Activated T-helper 17 cell treated with anti-CD3 and anti-CD28 coated beads, Interleukin-2, amount 50 U/mL, for 72 hours (primary cell): ENCODE measurements around the gene ORMDL1. TPM values are rescaled to one million over a fixed set of nuclear protein-coding genes. Genes with fewer than 3 reads are reported as not detected.
A peak's percentile ranks its signal among the peaks of the same experiment; 100 is the strongest.
"Not testable (repeated sequence)": the region's sequence is repeated elsewhere in the genome, so short reads cannot be mapped to it uniquely, and the experiment has no call there.

Experiments
- ATAC-seq: fragments of 150-1000 bp; cut with Tn5 transposase; replicated peaks from 2 replicates; pipeline ENCODE4 v1.10.0; 2021; ENCODE audit warnings: mild to moderate bottlenecking, moderate library complexity
- H3K27ac Mint-ChIP-seq: one replicate; pipeline ENCODE4 v1.8.0; 2022; ENCODE audit warnings: mixed read lengths
- H3K27me3 Mint-ChIP-seq: one replicate; pipeline ENCODE4 v1.8.0; 2022; ENCODE audit warnings: mixed read lengths
- H3K36me3 Mint-ChIP-seq: one replicate; pipeline ENCODE4 v1.8.0; 2022; ENCODE audit warnings: low read depth, mild to moderate bottlenecking, mixed read lengths
- H3K4me1 Mint-ChIP-seq: one replicate; pipeline ENCODE4 v1.8.0; 2022; ENCODE audit warnings: mixed read lengths
- H3K4me3 Mint-ChIP-seq: one replicate; pipeline ENCODE4 v1.8.0; 2022; ENCODE audit warnings: mild to moderate bottlenecking, mixed read lengths
- H3K9me3 Mint-ChIP-seq: one replicate; pipeline ENCODE4 v1.8.0; 2022; ENCODE audit warnings: mixed read lengths
- total RNA-seq, 2 donors: library from RNA; stranded (reverse); gene quantifications; one replicate each; pipeline ENCODE4 v1.2.3, GENCODE V29; 2022

The ORMDL1 gene
- total RNA-seq, 2 donors from 2014 or later = 69.4 to 84.4 TPM

GRCh38 chr2:189798312-189799029, 14.3 kb upstream of the ORMDL1 start:
- peaks cover 81% of the 10 kb centered on the region for H3K36me3 Mint-ChIP-seq
- no peaks in the 10 kb centered on the region for H3K9me3 Mint-ChIP-seq
- no peak overlapping the region for H3K4me3 Mint-ChIP-seq
- peak; percentile 46 for ATAC-seq
- H3K27me3 Mint-ChIP-seq = no peaks in the 10 kb centered on the region
- peaks cover 4% of the 10 kb centered on the region for H3K4me1 Mint-ChIP-seq
- no peak overlapping the region for H3K27ac Mint-ChIP-seq

GRCh38 chr2:189797902-189798301, 13.8 kb upstream of the ORMDL1 start:
- Mint-ChIP-seq H3K4me1 (peaks cover 4% of the 10 kb centered on the region), H3K27ac (no peak overlapping the region), H3K36me3 (peaks cover 85% of the 10 kb centered on the region), H3K4me3 (no peak overlapping the region), H3K27me3 (no peaks in the 10 kb centered on the region), H3K9me3 (no peaks in the 10 kb centered on the region)
- no peak for ATAC-seq

DNA sequence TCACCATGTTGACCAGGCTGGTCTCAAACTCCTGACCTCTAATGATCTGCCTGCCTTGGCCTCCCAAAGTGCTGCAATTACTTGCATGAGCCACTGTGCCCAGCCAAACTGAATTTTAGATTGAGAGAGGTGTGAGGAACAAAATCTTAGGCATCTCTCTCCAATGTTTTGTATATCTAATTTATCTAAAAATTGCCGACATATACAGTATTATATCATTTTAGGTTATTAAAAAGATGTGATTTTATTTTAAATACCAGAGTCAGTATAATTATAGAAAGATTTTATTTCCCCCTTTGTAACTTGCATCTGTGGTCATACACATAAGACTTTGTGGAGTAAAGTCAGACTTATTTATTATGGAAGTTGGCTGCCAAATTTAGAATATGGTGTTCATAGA, 10.2 kb upstream of the ORMDL1 start:
- Mint-ChIP-seq H3K4me1 (no peaks in the 10 kb centered on the region), H3K27me3 (no peaks in the 10 kb centered on the region), H3K36me3 (peaks cover 97% of the 10 kb centered on the region), H3K4me3 (no peak overlapping the region), H3K27ac (no peak overlapping the region), H3K9me3 (no peaks in the 10 kb centered on the region)
- ATAC-seq = no peak

GRCh38 chr2:189791338-189792042, 7.4 kb upstream of the ORMDL1 start:
- Mint-ChIP-seq H3K4me3 (peak overlapping the region; percentile 72), H3K4me1 (peaks cover 6% of the 10 kb centered on the region)

DNA sequence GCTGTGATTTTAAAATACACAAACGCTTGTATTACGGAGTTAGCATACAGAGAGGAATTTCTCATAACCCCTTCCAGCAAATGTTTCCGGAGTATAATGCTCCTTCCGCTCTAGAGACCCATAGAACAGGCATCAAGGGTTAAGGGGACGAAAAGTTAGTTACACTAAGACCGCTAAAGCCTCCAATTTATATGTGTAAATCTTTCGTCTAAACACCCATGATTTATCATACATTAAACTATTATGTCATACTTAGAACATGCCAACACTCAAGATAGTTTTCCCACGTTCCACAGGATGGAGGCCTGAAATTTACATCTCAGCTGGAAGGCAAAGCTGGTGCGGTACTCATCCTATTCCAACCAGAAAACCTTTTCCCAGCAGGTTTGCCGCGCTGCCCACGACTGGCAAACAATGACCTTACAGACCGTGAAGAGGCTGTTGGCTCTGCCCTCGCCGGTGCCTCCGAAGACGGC, 650 bp downstream of the ORMDL1 start:
- peaks cover 76% of the 10 kb centered on the region for H3K36me3 Mint-ChIP-seq
- no peak for ATAC-seq
- peaks cover 42% of the 10 kb centered on the region for H3K4me1 Mint-ChIP-seq
- H3K9me3 Mint-ChIP-seq = no peaks in the 10 kb centered on the region
- no peaks in the 10 kb centered on the region for H3K27me3 Mint-ChIP-seq
- peak overlapping the region; percentile 81 for H3K4me3 Mint-ChIP-seq
- H3K27ac Mint-ChIP-seq = peak overlapping the region; percentile 94

More at GRCh38 chr2:189791338-189792042, 7.4 kb upstream of the ORMDL1 start:
- no peaks in the 10 kb centered on the region for H3K27me3 Mint-ChIP-seq
- ATAC-seq = peak; percentile 72
- peak overlapping the region; percentile 58 for H3K27ac Mint-ChIP-seq
- H3K36me3 Mint-ChIP-seq = peaks cover 88% of the 10 kb centered on the region
- H3K9me3 Mint-ChIP-seq = no peaks in the 10 kb centered on the region

- H3K27ac Mint-ChIP-seq = peak overlapping the region; percentile 94
- no peaks in the 10 kb centered on the region for H3K9me3 Mint-ChIP-seq
- peak overlapping the region; percentile 81 for H3K4me3 Mint-ChIP-seq
- ATAC-seq = no peak
- peaks cover 41% of the 10 kb centered on the region for H3K4me1 Mint-ChIP-seq
- no peaks in the 10 kb centered on the region for H3K27me3 Mint-ChIP-seq
- H3K36me3 Mint-ChIP-seq = peaks cover 79% of the 10 kb centered on the region
Measured at GRCh38 chr2:189782221-189782671, 1.9 kb downstream of the ORMDL1 start.

DNA sequence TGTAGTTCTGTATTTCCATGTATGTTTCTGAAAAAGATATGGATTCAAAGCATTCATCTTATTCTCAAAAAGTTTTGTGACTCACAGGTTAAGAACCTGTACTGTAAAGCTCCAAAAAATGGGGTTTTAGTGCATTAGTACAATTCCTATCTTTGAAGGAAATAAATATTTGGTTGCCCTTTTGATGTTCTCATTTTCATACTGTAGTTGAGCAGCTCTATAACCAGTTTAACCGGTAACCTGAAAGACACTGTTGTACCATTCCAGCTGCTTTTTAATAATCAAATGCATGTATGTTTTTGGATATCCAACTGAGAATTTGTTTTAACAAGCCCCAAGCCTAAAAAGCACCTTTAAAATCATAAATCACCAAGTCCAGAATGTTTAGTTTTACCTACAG, 11.9 kb downstream of the ORMDL1 start:
- Mint-ChIP-seq H3K9me3 (no peaks in the 10 kb centered on the region), H3K27me3 (no peaks in the 10 kb centered on the region), H3K27ac (peak overlapping the region; percentile 44), H3K4me3 (no peak overlapping the region), H3K36me3 (peaks cover 89% of the 10 kb centered on the region), H3K4me1 (no peaks in the 10 kb centered on the region)
- no peak for ATAC-seq

DNA sequence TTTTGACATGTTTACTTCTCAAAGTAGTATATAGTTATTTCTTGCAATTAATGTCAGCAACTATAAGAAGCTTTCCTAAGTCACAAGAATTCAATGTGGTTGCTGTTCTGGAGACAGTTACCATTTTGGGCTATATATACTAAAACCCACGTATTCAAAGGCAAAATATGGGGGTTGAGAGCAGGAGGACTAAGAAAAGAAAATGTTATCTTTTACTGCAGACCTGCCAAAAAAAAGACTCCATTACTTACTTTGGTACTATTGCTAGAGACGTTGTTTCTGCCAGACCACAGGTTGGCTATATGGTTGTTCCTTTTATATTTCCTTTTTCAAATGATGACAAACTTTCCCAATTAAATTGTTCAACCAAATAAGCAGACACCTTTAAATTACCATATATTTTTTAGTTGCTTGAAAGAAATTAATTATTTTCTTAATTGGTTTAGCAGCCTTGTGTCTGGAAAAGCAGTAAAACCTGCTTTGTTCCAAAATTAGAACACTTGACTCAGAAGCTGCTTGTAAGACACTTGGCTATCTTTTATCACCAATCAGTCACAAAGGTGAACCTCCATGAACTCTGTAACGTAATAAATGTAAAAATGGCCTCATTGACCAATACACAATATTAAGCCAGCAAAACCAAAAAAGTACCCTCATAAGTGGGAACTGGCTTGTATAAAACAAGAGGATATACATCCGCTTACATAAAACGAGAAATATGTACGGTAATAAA, 13.4 kb downstream of the ORMDL1 start:
- no peak overlapping the region for H3K4me3 Mint-ChIP-seq
- no peaks in the 10 kb centered on the region for H3K9me3 Mint-ChIP-seq
- H3K27ac Mint-ChIP-seq = no peak overlapping the region
- H3K4me1 Mint-ChIP-seq = no peaks in the 10 kb centered on the region
- ATAC-seq = no peak
- H3K27me3 Mint-ChIP-seq = no peaks in the 10 kb centered on the region
- peaks cover 83% of the 10 kb centered on the region for H3K36me3 Mint-ChIP-seq

- Mint-ChIP-seq H3K9me3 (no peaks in the 10 kb centered on the region), H3K27ac (peak overlapping the region; percentile 98), H3K4me1 (no peaks in the 10 kb centered on the region), H3K4me3 (peak overlapping the region; percentile 99), H3K36me3 (peaks cover 20% of the 10 kb centered on the region), H3K27me3 (no peaks in the 10 kb centered on the region)
- no peak for ATAC-seq
Measured at GRCh38 chr2:189763908-189764661, 20.1 kb downstream of the ORMDL1 start.

DNA sequence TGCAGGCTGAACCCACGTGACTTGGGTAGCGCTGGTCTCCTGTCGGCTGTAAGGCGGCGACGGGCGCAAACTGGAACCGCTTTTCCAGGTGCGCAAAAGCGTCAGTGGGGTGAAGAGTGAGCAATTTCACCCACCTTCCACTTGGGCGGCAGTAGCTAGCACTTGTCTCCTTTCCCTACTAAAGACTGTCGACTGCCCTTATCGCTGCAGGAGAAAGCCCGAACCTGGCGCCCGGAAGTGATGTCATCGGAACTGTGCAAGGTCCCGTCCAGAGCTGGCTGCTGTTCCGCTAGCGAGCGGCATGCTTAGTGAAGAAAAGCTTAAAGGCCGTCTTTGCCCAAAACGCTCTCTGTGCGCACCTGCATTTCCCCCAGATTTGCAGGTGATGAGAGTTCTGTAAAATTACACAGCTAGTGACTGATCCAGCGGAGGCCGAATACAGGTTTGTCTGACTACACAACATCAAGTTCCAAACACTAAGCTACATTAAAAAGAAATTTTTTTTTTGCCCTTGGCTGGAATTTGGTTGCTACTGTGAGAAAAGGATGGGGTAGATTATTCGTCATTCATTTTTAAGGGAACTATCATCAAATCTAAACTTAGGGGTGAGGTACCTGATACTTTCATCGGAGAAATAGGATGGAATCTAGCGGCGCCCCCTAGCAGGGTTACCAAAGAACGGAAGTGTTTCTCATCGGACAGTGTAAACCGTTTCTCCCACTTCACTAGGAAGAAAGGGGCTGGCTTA, 21.4 kb downstream of the ORMDL1 start, which contains the start of gene OSGEPL1:
TSS of gene OSGEPL1 (minus strand) at position 242 of the 748 bp plus-strand sequence. CDS start 1,152 bp downstream, outside the sequence.
- H3K36me3 Mint-ChIP-seq = peaks cover 11% of the 10 kb centered on the region
- H3K4me3 Mint-ChIP-seq = peak within 1 kb of the TSS; percentile 99
- peak within 1 kb of the TSS; percentile 98 for H3K27ac Mint-ChIP-seq
- H3K4me1 Mint-ChIP-seq = no peaks in the 10 kb centered on the region
- peak; percentile 96 for ATAC-seq
- H3K27me3 Mint-ChIP-seq = no peaks in the 10 kb centered on the region
- H3K9me3 Mint-ChIP-seq = no peaks in the 10 kb centered on the region

DNA sequence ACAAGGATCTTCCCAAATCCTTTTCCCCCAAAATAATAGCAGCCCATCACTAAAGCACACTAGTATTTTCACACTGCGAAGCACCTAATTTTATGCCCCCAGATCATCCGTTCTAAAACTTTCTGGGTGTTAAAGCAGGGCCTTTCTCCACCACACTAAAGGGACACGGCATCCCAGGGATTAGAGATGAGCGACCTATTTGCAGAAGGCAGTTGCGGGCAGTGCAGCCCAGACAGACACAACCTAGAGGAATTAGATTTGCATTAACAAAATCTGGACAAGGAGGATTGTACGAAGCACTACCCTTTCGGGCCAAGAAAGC, 21.9 kb downstream of the ORMDL1 start:
- Mint-ChIP-seq H3K27ac (peak overlapping the region; percentile 98), H3K4me3 (peak overlapping the region; percentile 99), H3K27me3 (no peaks in the 10 kb centered on the region), H3K36me3 (peaks cover 8% of the 10 kb centered on the region), H3K4me1 (no peaks in the 10 kb centered on the region), H3K9me3 (no peaks in the 10 kb centered on the region)
- no peak for ATAC-seq

- H3K36me3 Mint-ChIP-seq, H3K9me3 Mint-ChIP-seq, H3K27me3 Mint-ChIP-seq, ATAC-seq, H3K4me1 Mint-ChIP-seq, H3K27ac Mint-ChIP-seq, H3K4me3 Mint-ChIP-seq: not testable (repeated sequence)
Measured at GRCh38 chr2:189760154-189760553, 24.0 kb downstream of the ORMDL1 start.

DNA sequence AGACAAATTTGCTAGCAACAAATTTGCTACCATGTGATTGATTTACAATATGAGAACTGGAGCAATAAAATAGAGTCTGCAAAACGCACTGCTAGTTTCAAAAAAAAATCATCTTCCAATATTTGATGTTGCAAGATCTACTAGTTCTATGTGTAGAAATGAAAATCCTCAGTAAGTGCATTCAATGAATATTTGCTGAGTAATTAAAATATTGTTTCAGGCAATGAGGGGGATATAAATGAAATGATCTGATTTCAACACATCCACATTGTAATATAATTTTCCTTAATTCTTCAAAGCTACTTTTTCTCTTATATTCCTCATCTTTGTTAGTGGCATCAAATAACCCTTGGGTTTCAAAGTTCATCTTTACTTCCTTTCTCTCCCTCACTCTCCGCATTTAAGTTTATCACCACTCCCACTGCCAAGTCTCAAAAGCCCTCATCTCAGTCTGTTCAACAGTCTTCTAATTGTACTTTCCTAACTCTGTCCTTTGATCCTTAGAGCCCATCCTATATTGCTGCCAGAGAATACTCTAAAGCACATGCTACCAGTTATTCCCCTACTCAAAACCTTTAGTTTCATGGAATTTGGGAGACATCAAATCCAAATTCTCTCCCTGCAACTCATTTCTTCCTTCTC, 27.7 kb downstream of the ORMDL1 start:
- Mint-ChIP-seq H3K36me3 (peaks cover 37% of the 10 kb centered on the region), H3K4me1 (no peaks in the 10 kb centered on the region), H3K27me3 (no peaks in the 10 kb centered on the region), H3K4me3 (no peak overlapping the region), H3K27ac (no peak overlapping the region), H3K9me3 (no peaks in the 10 kb centered on the region)
- ATAC-seq = no peak
